ENCODE measurements around the gene TMEM82. TPM values are rescaled to one million over a fixed set of nuclear protein-coding genes. Genes with fewer than 3 reads are reported as not detected.

The TMEM82 gene
- total and polyA plus RNA-seq, 3 donors from 2014 or later, result not detected

GRCh38 chr1:15749399-15750291, 7.3 kb downstream of the TMEM82 start:
- no peaks in the 10 kb centered on the region for H3K9me3 ChIP-seq
- TF ChIP-seq POLR2A (IDR thresholded peaks at IDR 0.05) (no peak), CTCF (IDR thresholded peaks at IDR 0.05) (no peak)
- no peaks in the 10 kb centered on the region for H3K36me3 ChIP-seq (ENCODE audit: low read depth, missing control alignments)
- intact Hi-C loops (cut with DNase I; ENCODE audit: low total_unique reads), result no loop called here
- WGBS, 2 donors, result 48 to 58% methylated on average over 13 to 19 of the region's 19 CpGs
- H3K27me3 ChIP-seq, result no peaks in the 10 kb centered on the region
- H3K4me1 ChIP-seq, result peaks cover 9% of the 10 kb centered on the region
- no peak for DNase-seq
- H3K4me3 ChIP-seq, result no peak overlapping the region
- H3K27ac ChIP-seq, result no peak overlapping the region

- intact Hi-C loops (cut with DNase I; ENCODE audit: low total_unique reads), result no loop called here
- WGBS, 2 donors, result 83 to 91% methylated on average over 9 to 12 of the region's 12 CpGs
These were observed 8.6 kb downstream of the TMEM82 start for GRCh38 chr1:15750924-15751323.

GRCh38 chr1:15751717-15752116, 9.4 kb downstream of the TMEM82 start:
- H3K4me3 ChIP-seq, result no peak overlapping the region
- H3K27ac ChIP-seq, result no peak overlapping the region
- no peaks in the 10 kb centered on the region for H3K27me3 ChIP-seq
- intact Hi-C loops (cut with DNase I; ENCODE audit: low total_unique reads), result no loop called here
- TF ChIP-seq POLR2A (IDR thresholded peaks at IDR 0.05) (no peak), CTCF (IDR thresholded peaks at IDR 0.05) (no peak)
- H3K9me3 ChIP-seq, result no peaks in the 10 kb centered on the region
- H3K36me3 ChIP-seq (ENCODE audit: low read depth, missing control alignments), result no peaks in the 10 kb centered on the region
- H3K4me1 ChIP-seq, result peaks cover 14% of the 10 kb centered on the region
- WGBS, 2 donors, result 89 to 93% methylated on average over 10 of the region's 10 CpGs
- DNase-seq, result no peak

More at GRCh38 chr1:15750924-15751323, 8.6 kb downstream of the TMEM82 start:
- H3K27ac ChIP-seq, result no peak overlapping the region
- no peaks in the 10 kb centered on the region for H3K36me3 ChIP-seq (ENCODE audit: low read depth, missing control alignments)
- peaks cover 9% of the 10 kb centered on the region for H3K4me1 ChIP-seq
- TF ChIP-seq POLR2A (IDR thresholded peaks at IDR 0.05) (no peak), CTCF (IDR thresholded peaks at IDR 0.05) (no peak)
- H3K4me3 ChIP-seq, result no peak overlapping the region
- H3K27me3 ChIP-seq, result no peaks in the 10 kb centered on the region
- no peaks in the 10 kb centered on the region for H3K9me3 ChIP-seq
- no peak for DNase-seq

GRCh38 chr1:15753776-15754175, 11.5 kb downstream of the TMEM82 start:
- Histone ChIP-seq H3K9me3 (no peaks in the 10 kb centered on the region), H3K27me3 (no peaks in the 10 kb centered on the region), H3K36me3 (ENCODE audit: low read depth, missing control alignments) (no peaks in the 10 kb centered on the region), H3K27ac (peak overlapping the region in 1 of 2 donors; percentile 18), H3K4me3 (no peak overlapping the region), H3K4me1 (peaks cover 27% of the 10 kb centered on the region)
- 76 to 83% methylated on average over 10 of the region's 10 CpGs for WGBS, 2 donors
- no peak for DNase-seq
- no peak for TF ChIP-seq CTCF (IDR thresholded peaks at IDR 0.05)
- no peak for TF ChIP-seq POLR2A (IDR thresholded peaks at IDR 0.05)
- intact Hi-C loops (cut with DNase I; ENCODE audit: low total_unique reads), result no loop called here
